Upper lobe of left lung (tissue), 6 donors: ENCODE measurements around the gene PAFAH1B1. TPM values are rescaled to one million over a fixed set of nuclear protein-coding genes. Genes with fewer than 3 reads are reported as not detected.

ENCODE experiments used
- ATAC-seq, 2 donors: fragments of 200-7000 bp; cut with Tn5 transposase; one replicate each; pipeline ENCODE4 v1.9.1; 2022; ENCODE audit warnings: mild to moderate bottlenecking in 2 of 2, moderate library complexity in 2 of 2; ENCODE audit not compliant: low FRiP score in 2 of 2
- DNase-seq, 2 donors: peaks; one replicate each; pipeline ENCODE4 v3.0.0-alpha.2; 2019 to 2020
- H3K27ac ChIP-seq, 4 donors: fragments of 200-600 bp; sonication (generic); one replicate each; pipeline ENCODE4 v1.5.1; 2016 to 2019
- H3K27me3 ChIP-seq, 4 donors: fragments of 200-600 bp; sonication (generic); one replicate each; pipeline ENCODE4 v1.5.1; 2017 to 2019
- H3K36me3 ChIP-seq, 4 donors: fragments of 200-600 bp; sonication (generic); one replicate each; pipeline ENCODE4 v1.5.1; 2016 to 2019
- H3K4me1 ChIP-seq, 4 donors: fragments of 200-600 bp; sonication (generic); one replicate each; pipeline ENCODE4 v1.5.1; 2018 to 2019
- H3K4me3 ChIP-seq, 4 donors: fragments of 200-600 bp; sonication (generic); one replicate each; pipeline ENCODE4 v1.5.1; 2017 to 2019; ENCODE audit warnings: mild to moderate bottlenecking in 2 of 4, moderate library complexity in 1 of 4
- H3K9me3 ChIP-seq, 4 donors: fragments of 200-600 bp; sonication (generic); one replicate each; pipeline ENCODE4 v1.5.1; 2018 to 2019
- EP300 ChIP-seq, 4 donors: sonication (generic); formaldehyde crosslinking; IDR thresholded peaks; one replicate each; pipeline ENCODE4 v1.5.1; 2017; ENCODE audit warnings: antibody characterized with exemption in 4 of 4, control low read depth in 2 of 4
- POLR2A ChIP-seq, 4 donors: fragments of 450-650 bp; IDR thresholded peaks; one replicate each; pipeline ENCODE4 v1.5.1; 2016 to 2017; ENCODE audit warnings: antibody characterized with exemption in 4 of 4, mild to moderate bottlenecking in 2 of 4
- POLR2AphosphoS5 ChIP-seq, 2 donors: sonication (generic); formaldehyde crosslinking; IDR thresholded peaks; one replicate each; pipeline ENCODE4 v1.5.1; 2017; ENCODE audit warnings: antibody characterized with exemption in 2 of 2
- WGBS, 2 donors: methylation state at CpG; one replicate each; pipeline ENCODE4 v1.1.5; 2017 to 2018; 5-methylcytosine and 5-hydroxymethylcytosine counted together
- total RNA-seq, 6 donors: library from RNA; depleted of rRNA in 4 of 6; stranded (reverse); fragments of >200 nt in 4 of 6; gene quantifications; one replicate each; pipeline versions ENCODE4 v1.1.0 to v1.2.1, GENCODE V29; 2016 to 2021
- TF ChIP-seq, protein P1 (sequence below), 6 experiments: fragments of 450-650 bp in 4 of 6; fragments of 200-600 bp in 2 of 6; sonication (generic) in 2 of 6; IDR thresholded peaks; one replicate each; pipeline ENCODE4 v1.5.1; 2016 to 2019; ENCODE audit warnings: antibody characterized with exemption in 6 of 6
- donor health status: DM: no; HTN: no; CAD: no; lungs with moderate emphysema.
- donor health status: DM: no; HTN: yes; CAD: no; lungs with severe emphysema.

Gene PAFAH1B1
- total RNA-seq, 6 donors from 2014 or later, result 81.7 to 258 (median 114) TPM

DNA sequence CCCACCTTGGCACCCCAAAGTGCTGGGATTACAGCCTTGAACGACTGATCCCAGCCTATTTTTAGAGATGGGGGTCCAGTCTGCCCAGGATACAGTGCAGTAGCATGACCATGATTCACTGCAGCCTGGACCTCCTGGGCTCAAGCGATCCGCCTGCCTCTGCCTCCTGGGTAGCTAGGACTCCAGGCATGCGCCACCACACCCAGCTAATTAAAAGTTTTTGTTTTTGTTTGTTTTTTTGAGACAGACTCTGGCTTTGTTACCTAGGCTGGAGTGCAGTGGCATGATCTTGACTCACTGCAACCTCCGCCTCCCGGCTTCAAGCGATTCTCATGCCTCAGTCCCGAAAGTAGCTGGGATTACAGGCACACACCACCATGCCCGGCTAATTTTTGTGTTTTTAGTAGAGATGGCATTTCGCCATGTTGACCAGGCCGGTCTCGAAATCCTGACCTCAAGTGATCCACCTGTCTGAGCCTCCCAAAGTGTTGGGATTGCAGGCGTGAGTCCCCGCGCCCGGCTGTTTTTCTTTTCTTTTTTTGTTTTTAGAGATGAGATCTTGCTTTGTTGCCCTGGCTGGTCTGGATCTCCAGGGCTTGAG lies 2.3 kb upstream of the PAFAH1B1 start:
- DNase-seq (no peak), ATAC-seq (no peak)
- TF ChIP-seq POLR2AphosphoS5 (IDR thresholded peaks at IDR 0.05) (no peak), POLR2A (IDR thresholded peaks at IDR 0.05) (no peak), EP300 (IDR thresholded peaks at IDR 0.05) (no peak)
- TF ChIP-seq, protein P1, sequence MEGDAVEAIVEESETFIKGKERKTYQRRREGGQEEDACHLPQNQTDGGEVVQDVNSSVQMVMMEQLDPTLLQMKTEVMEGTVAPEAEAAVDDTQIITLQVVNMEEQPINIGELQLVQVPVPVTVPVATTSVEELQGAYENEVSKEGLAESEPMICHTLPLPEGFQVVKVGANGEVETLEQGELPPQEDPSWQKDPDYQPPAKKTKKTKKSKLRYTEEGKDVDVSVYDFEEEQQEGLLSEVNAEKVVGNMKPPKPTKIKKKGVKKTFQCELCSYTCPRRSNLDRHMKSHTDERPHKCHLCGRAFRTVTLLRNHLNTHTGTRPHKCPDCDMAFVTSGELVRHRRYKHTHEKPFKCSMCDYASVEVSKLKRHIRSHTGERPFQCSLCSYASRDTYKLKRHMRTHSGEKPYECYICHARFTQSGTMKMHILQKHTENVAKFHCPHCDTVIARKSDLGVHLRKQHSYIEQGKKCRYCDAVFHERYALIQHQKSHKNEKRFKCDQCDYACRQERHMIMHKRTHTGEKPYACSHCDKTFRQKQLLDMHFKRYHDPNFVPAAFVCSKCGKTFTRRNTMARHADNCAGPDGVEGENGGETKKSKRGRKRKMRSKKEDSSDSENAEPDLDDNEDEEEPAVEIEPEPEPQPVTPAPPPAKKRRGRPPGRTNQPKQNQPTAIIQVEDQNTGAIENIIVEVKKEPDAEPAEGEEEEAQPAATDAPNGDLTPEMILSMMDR (IDR thresholded peaks at IDR 0.05), result no peak
- Histone ChIP-seq H3K4me3 (no peak overlapping the region), H3K9me3 (no peaks in the 10 kb centered on the region), H3K27me3 (no peaks in the 10 kb centered on the region), H3K36me3 (no peaks in the 10 kb centered on the region), H3K27ac (no peak overlapping the region), H3K4me1 (peaks cover 14 to 22% (median 19%) of the 10 kb centered on the region in 4 donors)
- 95% methylated on average over 16 of the region's 16 CpGs for WGBS, 2 donors

DNA sequence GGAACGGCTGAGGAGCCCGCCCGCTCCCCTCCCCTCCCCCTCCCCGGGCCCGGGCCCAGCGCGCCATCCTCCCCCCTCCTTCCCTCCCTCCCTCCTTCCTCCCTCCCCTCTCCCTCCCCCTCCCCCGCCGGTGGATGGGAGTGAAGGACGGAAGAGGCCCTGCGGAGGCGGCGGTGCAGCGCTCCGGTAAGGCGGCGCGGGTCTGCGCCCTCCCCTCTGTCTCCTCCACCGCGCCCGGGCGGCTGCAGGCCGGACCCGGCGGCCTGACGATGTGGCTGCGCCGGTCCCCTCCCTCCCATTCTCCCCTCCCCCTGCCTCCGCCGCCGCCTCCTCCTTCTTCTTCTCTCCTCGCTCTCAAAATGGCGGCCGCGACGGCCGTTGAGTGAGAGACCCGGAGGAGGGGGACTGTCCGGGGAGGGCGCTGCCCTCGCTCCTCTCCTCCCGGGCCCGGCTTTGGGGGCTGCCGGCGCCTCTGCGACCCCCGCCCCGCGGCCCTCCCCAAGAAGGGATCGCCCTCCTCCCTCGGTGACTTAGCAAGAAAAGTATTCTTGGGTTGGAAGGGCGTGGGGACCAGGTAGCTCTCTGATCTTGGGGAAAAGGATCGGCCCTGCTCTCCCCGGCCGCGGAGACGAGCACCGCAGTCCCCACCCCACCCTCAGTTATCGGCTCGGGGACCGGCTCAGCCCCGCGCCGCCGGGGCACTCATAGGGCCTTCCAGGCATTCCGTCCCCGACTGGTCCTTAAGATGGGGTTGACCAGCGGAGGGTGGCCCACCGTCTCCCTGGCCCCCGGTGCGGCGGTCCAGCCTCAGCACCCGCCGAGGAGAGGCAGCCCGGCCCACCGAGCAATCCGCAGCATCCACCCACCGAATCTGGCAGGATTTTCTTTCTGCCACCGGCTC lies 617 bp downstream of the PAFAH1B1 start:
- H3K4me3 ChIP-seq, result peak overlapping the region; percentile 66 to 89 (median 76)
- no peaks in the 10 kb centered on the region for H3K9me3 ChIP-seq
- H3K36me3 ChIP-seq, result no peaks in the 10 kb centered on the region
- peak; percentile 16 to 48 for TF ChIP-seq POLR2AphosphoS5 (IDR thresholded peaks at IDR 0.05)
- TF ChIP-seq, protein P1 (IDR thresholded peaks at IDR 0.05), result no peak
- peaks cover 41 to 49% (median 46%) of the 10 kb centered on the region in 4 donors for H3K4me1 ChIP-seq
- DNase-seq (peak; percentile 74 to 92), ATAC-seq (peak; percentile 86 to 88)
- H3K27ac ChIP-seq, result peak overlapping the region; percentile 98 to 100 (median 99)
- 1 to 7% methylated on average over 2 to 39 of the region's 80 CpGs for WGBS, 2 donors
- no peaks in the 10 kb centered on the region for H3K27me3 ChIP-seq

DNA sequence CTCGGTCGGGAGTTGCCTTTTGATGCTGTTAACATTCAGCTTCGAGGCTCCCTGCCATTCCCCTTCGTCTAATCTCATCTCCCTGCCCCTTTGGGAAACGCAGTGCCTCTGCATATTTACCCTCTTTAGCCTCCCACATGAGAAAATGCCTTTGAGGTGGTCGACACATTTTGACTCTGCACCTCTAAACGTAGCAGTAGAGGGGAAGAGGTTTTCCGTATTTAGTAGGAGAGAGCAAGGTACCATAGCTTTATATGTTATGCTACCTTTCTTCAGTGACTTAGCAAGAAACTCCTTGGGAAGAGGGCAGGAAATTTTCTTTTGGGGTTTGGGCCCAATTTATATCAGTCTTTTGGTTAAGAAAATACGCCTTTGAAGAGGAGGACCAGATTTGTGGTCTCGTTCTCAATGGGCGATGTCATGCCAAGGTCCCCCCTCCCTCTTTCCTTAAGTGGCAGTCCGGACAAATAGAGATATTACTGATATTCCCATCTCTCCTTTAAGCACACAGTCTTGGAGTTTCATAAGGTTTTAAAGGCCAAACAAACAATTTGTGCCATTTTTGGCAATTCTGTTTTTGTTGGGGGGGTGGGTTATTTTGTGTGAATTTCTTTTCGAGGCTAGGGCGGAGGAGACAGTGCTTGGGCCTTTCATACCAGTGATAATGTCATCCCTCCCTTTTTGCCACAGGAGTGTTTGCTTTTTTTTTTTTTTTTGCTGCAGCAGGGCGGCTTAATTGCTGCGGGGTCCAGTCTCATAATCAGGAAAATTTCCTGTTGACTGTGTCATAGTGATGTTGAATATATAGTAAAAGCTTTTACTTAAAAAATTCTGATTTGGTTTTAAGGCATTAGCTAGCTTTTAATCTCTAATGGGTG lies 1.5 kb downstream of the PAFAH1B1 start:
- peaks cover 46 to 54% (median 51%) of the 10 kb centered on the region in 4 donors for H3K4me1 ChIP-seq
- peak overlapping the region; percentile 98 to 100 (median 99) for H3K27ac ChIP-seq
- DNase-seq, result no peak
- peak overlapping the region; percentile 66 to 89 (median 76) for H3K4me3 ChIP-seq
- H3K36me3 ChIP-seq, result no peaks in the 10 kb centered on the region
- no peaks in the 10 kb centered on the region for H3K27me3 ChIP-seq
- no peak for ATAC-seq
- no peaks in the 10 kb centered on the region for H3K9me3 ChIP-seq
- 5% methylated on average over 16 of the region's 16 CpGs for WGBS, 2 donors
- TF ChIP-seq POLR2AphosphoS5 (IDR thresholded peaks at IDR 0.05) (no peak), POLR2A (IDR thresholded peaks at IDR 0.05) (no peak), EP300 (IDR thresholded peaks at IDR 0.05) (no peak)
- TF ChIP-seq, protein P1 (IDR thresholded peaks at IDR 0.05), result no peak

DNA sequence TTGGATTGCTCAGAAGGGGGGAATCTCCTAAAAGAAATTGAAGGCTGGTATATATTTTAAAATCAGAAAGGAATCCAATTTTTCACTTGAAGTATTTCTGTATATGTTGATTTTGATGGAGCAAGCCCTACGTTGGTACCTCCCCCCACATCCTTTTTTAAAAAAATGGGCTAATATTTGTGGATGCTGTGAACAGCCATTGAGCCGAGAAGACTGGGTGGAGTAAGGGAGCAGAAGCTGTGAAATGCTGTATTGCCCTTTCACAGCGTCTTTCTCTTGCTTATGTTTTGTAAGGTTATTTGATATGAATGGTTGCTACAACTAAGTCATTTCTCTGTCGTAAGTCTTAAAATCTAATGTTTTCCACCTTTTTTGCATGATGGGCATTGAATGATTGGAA lies 2.3 kb downstream of the PAFAH1B1 start:
- H3K9me3 ChIP-seq, result no peaks in the 10 kb centered on the region
- no peak for TF ChIP-seq EP300 (IDR thresholded peaks at IDR 0.05)
- TF ChIP-seq, protein P1 (IDR thresholded peaks at IDR 0.05), result no peak
- no peak for TF ChIP-seq POLR2A (IDR thresholded peaks at IDR 0.05)
- no peak for TF ChIP-seq POLR2AphosphoS5 (IDR thresholded peaks at IDR 0.05)
- H3K27me3 ChIP-seq, result no peaks in the 10 kb centered on the region
- H3K36me3 ChIP-seq, result no peaks in the 10 kb centered on the region
- 14 to 16% methylated on average over 4 of the region's 4 CpGs for WGBS, 2 donors
- H3K4me3 ChIP-seq, result peak overlapping the region in 3 of 4 donors; percentile 66 to 89 (median 85)
- H3K27ac ChIP-seq, result peak overlapping the region in 3 of 4 donors; percentile 98 to 100 (median 99)
- peaks cover 48 to 55% (median 53%) of the 10 kb centered on the region in 4 donors for H3K4me1 ChIP-seq
- no peak for ATAC-seq
- DNase-seq, result no peak
